Measurements from ENCODE around the gene KCNJ15.

The KCNJ15 gene

DNA sequence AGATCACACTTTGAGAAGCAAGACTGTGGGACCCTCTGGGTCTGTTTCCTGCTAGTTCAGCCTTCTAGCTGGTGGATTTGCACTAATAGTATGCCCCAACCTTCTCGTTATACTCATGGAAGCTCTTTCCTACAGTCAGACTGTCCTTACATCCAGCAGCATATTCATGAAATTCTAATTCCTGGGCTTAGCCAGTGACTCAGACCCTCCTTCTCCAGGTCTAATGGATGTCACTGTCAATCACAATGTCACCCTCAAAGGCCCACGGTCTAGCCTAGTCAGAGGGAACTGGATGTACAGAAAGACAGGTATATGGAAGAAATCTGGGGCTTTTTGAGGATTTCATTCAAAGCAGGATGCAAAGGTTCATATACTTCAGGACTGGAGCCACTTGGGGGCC is 72.4 kb downstream of the KCNJ15 start:
- Histone ChIP-seq H3K36me3 (ENCODE audit: insufficient read depth, low read length) (no peaks in the 10 kb centered on the region), H3K9ac (ENCODE audit: low read depth, low read length) (no peak overlapping the region), H3K4me1 (ENCODE audit: insufficient read depth, low read length) (peaks cover 14% of the 10 kb centered on the region), H3K9me3 (ENCODE audit: insufficient read depth, low read depth, low read length) (no peaks in the 10 kb centered on the region), H3K27me3 (ENCODE audit: insufficient read depth, low read length) (no peaks in the 10 kb centered on the region), H3K27ac (ENCODE audit: low read depth, low read length) (no peak overlapping the region), H3K4me3 (ENCODE audit: low read length) (no peak overlapping the region)
- 84% methylated on average over 2 of the region's 2 CpGs for WGBS

DNA sequence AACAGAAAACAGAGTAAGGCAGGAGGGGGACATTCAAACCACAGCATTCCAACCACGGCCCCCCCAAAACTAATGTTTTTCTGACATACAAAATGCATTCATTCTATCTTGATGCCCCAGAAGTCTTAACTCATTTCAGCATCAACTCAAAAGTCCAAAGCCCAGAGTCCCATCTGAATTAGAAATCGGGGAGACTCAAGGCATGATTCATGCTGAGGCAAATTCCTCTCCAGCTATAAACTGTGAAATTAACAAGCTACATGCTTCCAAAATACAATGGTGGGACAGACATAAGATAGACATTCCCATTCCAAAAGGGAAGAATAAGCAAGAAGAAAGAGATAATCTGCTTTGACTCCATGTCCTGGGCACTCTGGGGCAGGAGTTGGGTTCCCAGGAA is 73.9 kb downstream of the KCNJ15 start:
- Histone ChIP-seq H3K36me3 (ENCODE audit: insufficient read depth, low read length) (no peaks in the 10 kb centered on the region), H3K9ac (ENCODE audit: low read depth, low read length) (no peak overlapping the region), H3K9me3 (ENCODE audit: insufficient read depth, low read depth, low read length) (no peaks in the 10 kb centered on the region), H3K4me1 (ENCODE audit: insufficient read depth, low read length) (peaks cover 3% of the 10 kb centered on the region; the same call in 1 of the 2 replicates), H3K4me3 (ENCODE audit: low read length) (no peak overlapping the region), H3K27ac (ENCODE audit: low read depth, low read length) (no peak overlapping the region), H3K27me3 (ENCODE audit: insufficient read depth, low read length) (no peaks in the 10 kb centered on the region)
- WGBS, result 95% methylated on average over 2 of the region's 2 CpGs

DNA sequence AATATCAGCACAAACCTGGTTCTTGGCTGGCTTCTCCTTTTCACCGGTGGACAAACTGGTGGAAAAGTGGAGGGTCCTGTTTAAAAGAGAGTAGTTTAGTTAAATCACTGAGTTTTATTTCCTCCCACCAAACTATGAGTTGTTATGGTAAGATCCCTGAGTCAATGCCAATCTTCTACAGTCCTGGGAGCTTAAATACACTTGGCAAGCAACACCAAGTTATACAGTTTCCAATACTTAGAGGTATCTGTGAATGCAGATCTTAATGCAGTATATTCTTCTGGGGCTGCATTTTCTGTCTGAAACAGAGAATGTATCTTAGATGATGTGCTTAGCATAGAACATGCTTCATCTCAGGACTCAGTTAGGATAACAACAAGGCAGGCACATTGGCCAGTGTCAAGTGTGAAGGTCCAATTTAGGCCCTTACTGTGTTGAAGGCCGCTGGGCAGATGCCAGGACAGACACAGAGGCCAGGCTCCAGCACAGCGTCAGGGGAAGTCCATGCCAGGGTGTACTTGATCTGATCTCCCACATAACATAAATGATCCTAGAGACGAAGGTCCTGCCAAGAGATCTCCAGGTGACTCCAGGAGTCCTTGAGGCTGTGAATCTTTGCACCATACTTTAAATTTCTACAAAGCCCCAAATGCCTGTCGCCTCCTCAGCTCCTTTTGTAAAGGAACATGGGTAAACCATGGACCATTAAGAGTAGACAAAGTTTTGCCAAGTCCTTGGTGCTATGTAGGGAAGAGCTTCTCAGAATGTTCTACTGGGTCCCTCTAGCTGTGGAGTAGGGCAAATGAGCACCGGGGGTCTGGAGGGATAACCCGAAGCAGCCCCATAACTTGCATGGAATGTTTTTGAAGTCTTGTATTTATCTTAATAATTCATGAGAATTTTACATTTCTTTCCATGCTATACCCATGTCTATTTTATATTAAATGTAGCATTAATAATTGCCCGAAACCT is 76.8 kb downstream of the KCNJ15 start:
- H3K9ac ChIP-seq (ENCODE audit: low read depth, low read length), result no peak overlapping the region
- H3K4me1 ChIP-seq (ENCODE audit: insufficient read depth, low read length), result no peaks in the 10 kb centered on the region
- H3K4me3 ChIP-seq (ENCODE audit: low read length), result no peak overlapping the region
- no peaks in the 10 kb centered on the region for H3K36me3 ChIP-seq (ENCODE audit: insufficient read depth, low read length)
- no peaks in the 10 kb centered on the region for H3K9me3 ChIP-seq (ENCODE audit: insufficient read depth, low read depth, low read length)
- 94% methylated on average over 8 of the region's 8 CpGs for WGBS
- H3K27ac ChIP-seq (ENCODE audit: low read depth, low read length), result no peak overlapping the region
- no peaks in the 10 kb centered on the region for H3K27me3 ChIP-seq (ENCODE audit: insufficient read depth, low read length)

- H3K36me3 ChIP-seq (ENCODE audit: insufficient read depth, low read length), result no peaks in the 10 kb centered on the region
- H3K4me1 ChIP-seq (ENCODE audit: insufficient read depth, low read length), result no peaks in the 10 kb centered on the region
- no peaks in the 10 kb centered on the region for H3K9me3 ChIP-seq (ENCODE audit: insufficient read depth, low read depth, low read length)
- no peaks in the 10 kb centered on the region for H3K27me3 ChIP-seq (ENCODE audit: insufficient read depth, low read length)
- no peak overlapping the region for H3K27ac ChIP-seq (ENCODE audit: low read depth, low read length)
- 94% methylated on average over 8 of the region's 8 CpGs for WGBS
- no peak overlapping the region for H3K9ac ChIP-seq (ENCODE audit: low read depth, low read length)
- no peak overlapping the region for H3K4me3 ChIP-seq (ENCODE audit: low read length)
These were observed 78.1 kb downstream of the KCNJ15 start for GRCh38 chr21:38334866-38335265.

GRCh38 chr21:38337793-38338192 is 81.0 kb downstream of the KCNJ15 start:
- Histone ChIP-seq H3K36me3 (ENCODE audit: insufficient read depth, low read length) (no peaks in the 10 kb centered on the region), H3K9ac (ENCODE audit: low read depth, low read length) (no peak overlapping the region), H3K4me1 (ENCODE audit: insufficient read depth, low read length) (no peaks in the 10 kb centered on the region), H3K27me3 (ENCODE audit: insufficient read depth, low read length) (no peaks in the 10 kb centered on the region), H3K9me3 (ENCODE audit: insufficient read depth, low read depth, low read length) (no peaks in the 10 kb centered on the region), H3K4me3 (ENCODE audit: low read length) (no peak overlapping the region), H3K27ac (ENCODE audit: low read depth, low read length) (no peak overlapping the region)
- WGBS, result 95% methylated on average over 4 of the region's 5 CpGs

GRCh38 chr21:38340131-38340530 is 83.3 kb downstream of the KCNJ15 start:
- Histone ChIP-seq H3K27me3 (ENCODE audit: insufficient read depth, low read length) (no peaks in the 10 kb centered on the region), H3K9ac (ENCODE audit: low read depth, low read length) (no peak overlapping the region), H3K9me3 (ENCODE audit: insufficient read depth, low read depth, low read length) (no peaks in the 10 kb centered on the region), H3K4me3 (ENCODE audit: low read length) (no peak overlapping the region), H3K36me3 (ENCODE audit: insufficient read depth, low read length) (no peaks in the 10 kb centered on the region), H3K27ac (ENCODE audit: low read depth, low read length) (no peak overlapping the region), H3K4me1 (ENCODE audit: insufficient read depth, low read length) (no peaks in the 10 kb centered on the region)
- 95% methylated on average over 4 of the region's 4 CpGs for WGBS

DNA sequence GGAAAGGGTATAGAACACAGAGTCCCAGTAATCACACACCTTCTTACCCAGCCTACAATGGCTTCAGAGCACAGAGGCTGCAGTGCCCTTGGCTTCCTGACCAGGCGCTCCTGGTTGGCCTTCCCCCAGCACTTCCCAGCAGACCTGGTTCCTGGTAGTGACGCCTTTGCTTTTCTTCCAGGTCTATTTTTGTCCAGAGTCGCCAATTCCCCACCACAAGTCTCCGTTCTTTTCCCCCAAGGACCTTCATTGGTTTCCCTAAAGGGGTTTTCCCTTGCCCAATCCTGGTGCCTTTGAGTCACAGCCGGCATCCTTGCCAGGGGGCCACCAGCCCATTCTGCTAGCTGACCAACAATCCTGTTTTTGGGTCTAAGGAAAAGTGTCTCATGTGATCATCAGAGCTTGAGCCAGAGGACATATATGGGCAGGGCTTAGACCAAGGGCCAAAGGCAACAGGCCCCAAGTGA is 84.8 kb downstream of the KCNJ15 start:
- no peak overlapping the region for H3K9ac ChIP-seq (ENCODE audit: low read depth, low read length)
- 93% methylated on average over 5 of the region's 5 CpGs for WGBS
- no peaks in the 10 kb centered on the region for H3K36me3 ChIP-seq (ENCODE audit: insufficient read depth, low read length)
- H3K27ac ChIP-seq (ENCODE audit: low read depth, low read length), result no peak overlapping the region
- H3K4me3 ChIP-seq (ENCODE audit: low read length), result no peak overlapping the region
- H3K27me3 ChIP-seq (ENCODE audit: insufficient read depth, low read length), result no peaks in the 10 kb centered on the region
- no peaks in the 10 kb centered on the region for H3K9me3 ChIP-seq (ENCODE audit: insufficient read depth, low read depth, low read length)
- H3K4me1 ChIP-seq (ENCODE audit: insufficient read depth, low read length), result no peaks in the 10 kb centered on the region

- WGBS, result 100% methylated on average over 1 of the region's 1 CpG
- H3K9ac ChIP-seq (ENCODE audit: low read depth, low read length), result no peak overlapping the region
- no peaks in the 10 kb centered on the region for H3K4me1 ChIP-seq (ENCODE audit: insufficient read depth, low read length)
- H3K36me3 ChIP-seq (ENCODE audit: insufficient read depth, low read length), result no peaks in the 10 kb centered on the region
- H3K9me3 ChIP-seq (ENCODE audit: insufficient read depth, low read depth, low read length), result no peaks in the 10 kb centered on the region
- no peak overlapping the region for H3K4me3 ChIP-seq (ENCODE audit: low read length)
- H3K27ac ChIP-seq (ENCODE audit: low read depth, low read length), result no peak overlapping the region
- H3K27me3 ChIP-seq (ENCODE audit: insufficient read depth, low read length), result no peaks in the 10 kb centered on the region
These were observed 85.9 kb downstream of the KCNJ15 start for GRCh38 chr21:38342739-38343138.

DNA sequence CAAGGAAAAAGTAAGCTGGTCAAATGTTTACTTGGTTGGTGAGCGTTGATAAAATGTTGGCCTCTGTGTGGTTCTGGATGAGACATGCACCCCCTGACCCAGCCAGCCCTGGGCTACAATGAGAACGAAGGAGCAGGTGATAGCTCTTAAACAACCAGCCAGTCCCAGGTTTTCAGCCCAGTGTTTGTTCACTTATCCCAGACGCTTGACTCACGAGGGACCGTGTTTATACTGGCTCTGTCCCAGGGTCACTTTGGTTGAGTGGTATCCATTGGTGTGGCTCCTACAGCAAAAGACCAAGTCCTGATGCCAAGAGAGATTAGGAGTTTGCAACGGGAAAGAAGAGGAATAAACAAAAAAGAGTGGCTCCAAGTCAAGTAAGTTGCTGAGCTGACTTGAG is 86.9 kb downstream of the KCNJ15 start:
- Histone ChIP-seq H3K27me3 (ENCODE audit: insufficient read depth, low read length) (no peaks in the 10 kb centered on the region), H3K4me3 (ENCODE audit: low read length) (no peak overlapping the region), H3K9ac (ENCODE audit: low read depth, low read length) (no peak overlapping the region), H3K9me3 (ENCODE audit: insufficient read depth, low read depth, low read length) (no peaks in the 10 kb centered on the region), H3K36me3 (ENCODE audit: insufficient read depth, low read length) (no peaks in the 10 kb centered on the region), H3K4me1 (ENCODE audit: insufficient read depth, low read length) (no peaks in the 10 kb centered on the region), H3K27ac (ENCODE audit: low read depth, low read length) (no peak overlapping the region)
- WGBS, result 95% methylated on average over 6 of the region's 6 CpGs

- no peak overlapping the region for H3K9ac ChIP-seq (ENCODE audit: low read depth, low read length)
- H3K36me3 ChIP-seq (ENCODE audit: insufficient read depth, low read length), result no peaks in the 10 kb centered on the region
- H3K4me1 ChIP-seq (ENCODE audit: insufficient read depth, low read length), result peaks cover 6% of the 10 kb centered on the region
- H3K9me3 ChIP-seq (ENCODE audit: insufficient read depth, low read depth, low read length), result no peaks in the 10 kb centered on the region
- no peak overlapping the region for H3K4me3 ChIP-seq (ENCODE audit: low read length)
- 92% methylated on average over 5 of the region's 5 CpGs for WGBS
- H3K27me3 ChIP-seq (ENCODE audit: insufficient read depth, low read length), result no peaks in the 10 kb centered on the region
- no peak overlapping the region for H3K27ac ChIP-seq (ENCODE audit: low read depth, low read length)
These were observed 89.5 kb downstream of the KCNJ15 start for GRCh38 chr21:38346286-38346685.

- H3K9me3 ChIP-seq (ENCODE audit: insufficient read depth, low read depth, low read length), result no peaks in the 10 kb centered on the region
- H3K4me3 ChIP-seq (ENCODE audit: low read length), result no peak overlapping the region
- H3K4me1 ChIP-seq (ENCODE audit: insufficient read depth, low read length), result peaks cover 16% of the 10 kb centered on the region
- H3K27me3 ChIP-seq (ENCODE audit: insufficient read depth, low read length), result peaks cover 3% of the 10 kb centered on the region; the same call in 1 of the 2 replicates
- H3K27ac ChIP-seq (ENCODE audit: low read depth, low read length), result no peak overlapping the region
- no peaks in the 10 kb centered on the region for H3K36me3 ChIP-seq (ENCODE audit: insufficient read depth, low read length)
- 90% methylated on average over 10 of the region's 10 CpGs for WGBS
- no peak overlapping the region for H3K9ac ChIP-seq (ENCODE audit: low read depth, low read length)
These were observed 92.4 kb downstream of the KCNJ15 start for GRCh38 chr21:38349111-38349746.

Measured in HUES64 (cell line).